HG02938 (cell line): ENCODE results near the gene F7.

Experiments
- ATAC-seq: cut with Tn5 transposase; IDR thresholded peaks from one replicate; pipeline ENCODE4 v1.9.1; 2021; ENCODE audit warnings: mild to moderate bottlenecking, moderate library complexity; ENCODE audit not compliant: unreplicated experiment

The F7 gene

DNA sequence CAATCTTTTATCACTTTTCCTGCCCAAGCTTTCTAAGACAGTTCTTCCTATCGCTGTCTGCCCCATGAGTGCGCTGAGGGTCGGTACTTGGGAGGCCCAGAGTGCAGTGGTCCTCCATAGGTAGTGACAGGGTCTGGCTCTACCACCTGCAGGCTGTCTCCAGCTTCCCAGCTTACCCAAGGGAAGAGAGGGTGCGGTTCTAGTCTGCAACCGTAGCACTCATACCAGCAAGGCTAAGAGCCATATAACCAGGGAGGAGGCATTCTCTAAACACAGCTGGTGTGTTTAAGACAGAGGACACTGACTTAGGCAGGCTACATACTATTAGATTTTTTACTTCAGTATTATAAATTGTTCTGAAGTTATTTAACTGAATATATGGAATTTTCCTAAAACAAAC, 61.1 kb downstream of the F7 start:
- no peak for ATAC-seq

DNA sequence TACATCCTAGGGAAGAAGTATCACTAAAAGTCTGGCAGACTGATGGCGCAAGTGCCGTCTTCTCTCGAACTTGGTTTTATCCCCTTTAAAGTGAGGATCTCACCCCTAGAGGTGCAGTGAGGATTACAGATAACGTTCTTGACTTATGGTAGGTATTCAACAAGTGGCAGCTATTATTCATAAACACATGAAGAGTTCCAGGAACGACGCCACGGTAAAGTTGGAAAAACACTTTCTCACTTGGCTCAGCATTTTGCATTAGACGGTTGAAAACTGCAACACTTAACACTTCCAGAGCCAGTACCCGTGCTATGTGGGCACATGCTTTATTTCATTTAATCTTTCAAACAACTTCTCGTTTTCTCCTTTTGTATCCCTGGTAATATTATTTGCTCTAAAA, 61.6 kb downstream of the F7 start:
- no peak for ATAC-seq

DNA sequence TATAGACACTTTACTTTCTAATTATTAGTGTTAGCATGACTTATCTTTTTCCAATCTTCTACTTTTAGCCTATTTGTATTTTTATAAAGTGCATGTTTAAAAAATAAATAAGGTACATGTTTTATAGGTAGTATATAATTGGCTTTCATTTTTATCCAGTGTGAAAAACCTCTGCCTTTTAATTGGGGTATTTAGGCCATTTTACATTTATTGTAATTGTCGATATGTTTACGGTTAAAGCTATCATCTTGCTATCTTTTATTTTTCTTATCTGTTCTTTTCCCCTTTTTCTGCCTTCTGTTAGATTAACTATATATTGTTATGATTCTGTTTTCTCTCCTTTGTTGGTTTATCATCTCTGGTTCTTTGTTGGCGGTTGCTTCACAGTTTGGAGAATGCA, 62.0 kb downstream of the F7 start:
- no peak for ATAC-seq

DNA sequence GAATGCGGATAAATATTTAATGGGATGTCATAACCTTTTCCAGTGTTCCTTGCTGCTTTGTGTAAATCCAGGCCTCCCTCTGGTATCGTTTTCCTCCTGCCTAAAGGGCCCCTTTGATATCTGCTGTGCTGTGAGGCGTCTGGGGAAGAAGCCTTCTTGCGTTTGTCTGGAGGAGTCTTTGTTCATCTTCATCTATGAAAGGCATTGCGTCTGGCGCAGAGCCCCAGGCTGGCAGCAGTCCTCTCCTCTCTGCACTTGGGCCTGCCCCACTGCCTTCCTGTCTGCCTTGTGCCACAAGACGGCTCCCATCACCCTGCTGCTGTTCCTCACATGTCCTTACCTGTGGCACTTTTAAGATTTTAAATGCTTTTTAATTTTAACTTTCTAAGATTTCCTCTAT, 62.6 kb downstream of the F7 start:
- no peak for ATAC-seq

DNA sequence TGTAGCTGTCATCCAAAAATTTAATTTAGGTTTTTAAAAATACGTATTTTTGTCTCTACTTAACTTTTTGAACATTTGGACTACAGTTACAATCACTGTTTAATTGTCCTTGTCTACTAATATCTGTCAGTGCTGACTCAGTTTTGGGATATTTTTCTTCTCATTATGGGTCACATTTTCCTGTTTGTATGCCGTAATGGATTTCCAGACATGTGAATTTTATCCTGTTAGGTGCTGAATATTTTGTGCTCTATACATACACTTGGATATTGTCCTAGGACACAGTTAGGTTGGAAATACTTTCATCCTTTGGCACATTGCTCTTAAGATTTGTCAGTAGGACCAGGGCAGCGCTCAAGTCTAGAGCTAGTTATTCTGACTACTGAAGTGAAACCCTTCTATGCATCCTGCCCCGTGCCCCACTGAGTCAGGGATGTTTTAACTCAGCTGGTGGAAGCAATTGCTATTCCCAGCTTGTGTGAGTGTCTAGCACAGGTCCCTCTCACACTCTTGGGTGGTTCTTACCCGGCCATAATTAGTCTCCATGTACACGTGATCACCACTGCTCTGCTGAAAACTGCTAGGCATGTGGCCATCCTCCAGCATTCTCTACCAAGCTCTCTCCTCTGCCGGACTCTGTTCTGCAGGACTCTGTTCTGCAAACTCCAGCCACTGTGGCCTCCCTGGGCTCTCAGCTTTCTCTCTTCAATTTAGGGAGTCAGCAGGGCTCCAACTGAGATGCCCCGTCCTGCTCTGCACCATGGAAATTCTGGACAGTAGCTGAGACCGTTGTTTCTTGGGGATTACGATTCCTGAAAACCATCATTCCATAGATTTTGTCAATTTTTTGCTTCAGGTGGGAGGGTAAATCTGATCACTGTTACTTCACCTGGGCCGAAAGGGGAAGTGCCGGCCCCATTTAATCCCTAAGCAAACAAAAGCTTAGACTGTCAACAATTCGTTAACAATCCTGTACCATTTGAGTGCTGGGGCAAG, 64.0 kb downstream of the F7 start:
- no peak for ATAC-seq
